ENCODE results near the gene PEX12.
A peak's percentile ranks its signal among the peaks of the same experiment; 100 is the strongest.
"Not testable (repeated sequence)": the region's sequence is repeated elsewhere in the genome, so short reads cannot be mapped to it uniquely, and the experiment has no call there.

The PEX12 gene

GRCh38 chr17:35578197-35578928 lies at the start of gene PEX12:
Gene PEX12, minus strand, starts transcription at chr17:35578571. Its CDS starts 550 bp downstream, at chr17:35578021.
- peak; percentile 66 for DNase-seq (ENCODE audit: low spot score)

GRCh38 chr17:35627417-35627816 lies 49.0 kb upstream of the PEX12 start:
- DNase-seq (ENCODE audit: low spot score): no peak

- no peak for DNase-seq (ENCODE audit: low spot score)
These were observed 43.4 kb upstream of the PEX12 start for GRCh38 chr17:35621768-35622167.

- no peak for DNase-seq (ENCODE audit: low spot score)
These were observed 40.3 kb upstream of the PEX12 start for GRCh38 chr17:35618628-35619027.

GRCh38 chr17:35617505-35617904 lies 39.1 kb upstream of the PEX12 start:
- DNase-seq (ENCODE audit: low spot score): no peak

GRCh38 chr17:35616536-35616935 lies 38.2 kb upstream of the PEX12 start:
- no peak for DNase-seq (ENCODE audit: low spot score)

- no peak for DNase-seq (ENCODE audit: low spot score)
These were observed 36.4 kb upstream of the PEX12 start for GRCh38 chr17:35614810-35615209.

- DNase-seq (ENCODE audit: low spot score): no peak
These were observed 34.7 kb upstream of the PEX12 start for GRCh38 chr17:35612924-35613521.

GRCh38 chr17:35610746-35611145 lies 32.4 kb upstream of the PEX12 start:
- not testable (repeated sequence) for DNase-seq (ENCODE audit: low spot score)

GRCh38 chr17:35609831-35610230 lies 31.5 kb upstream of the PEX12 start:
- no peak for DNase-seq (ENCODE audit: low spot score)

GRCh38 chr17:35607239-35607847 lies 29.0 kb upstream of the PEX12 start:
- DNase-seq (ENCODE audit: low spot score): no peak

- no peak for DNase-seq (ENCODE audit: low spot score)
These were observed 27.3 kb upstream of the PEX12 start for GRCh38 chr17:35605678-35606077.

GRCh38 chr17:35603674-35604073 lies 25.3 kb upstream of the PEX12 start:
- no peak for DNase-seq (ENCODE audit: low spot score)

GRCh38 chr17:35597604-35598003 lies 19.2 kb upstream of the PEX12 start:
- DNase-seq (ENCODE audit: low spot score): no peak

- DNase-seq (ENCODE audit: low spot score): no peak
These were observed 18.3 kb upstream of the PEX12 start for GRCh38 chr17:35596530-35597233.

- no peak for DNase-seq (ENCODE audit: low spot score)
These were observed 17.7 kb upstream of the PEX12 start for GRCh38 chr17:35596072-35596471.

- DNase-seq (ENCODE audit: low spot score): no peak
These were observed 10.0 kb upstream of the PEX12 start for GRCh38 chr17:35588196-35588920.

- peak; percentile 77 for DNase-seq (ENCODE audit: low spot score)
These were observed 8.9 kb upstream of the PEX12 start, which contains the start of gene AP2B1 for GRCh38 chr17:35587074-35587961. Gene AP2B1, plus strand, starts transcription at chr17:35587322. Its CDS starts 6,709 bp downstream, at chr17:35594031.

GRCh38 chr17:35586569-35587073 lies 8.2 kb upstream of the PEX12 start:
- DNase-seq (ENCODE audit: low spot score): no peak

GRCh38 chr17:35584061-35584460 lies 5.7 kb upstream of the PEX12 start:
- DNase-seq (ENCODE audit: low spot score): no peak
